Thymus (tissue), 11 donors: ENCODE data around the gene EML6. TPM values are rescaled to one million over a fixed set of nuclear protein-coding genes. Genes with fewer than 3 reads are reported as not detected.
"Not testable (repeated sequence)": the region's sequence is repeated elsewhere in the genome, so short reads cannot be mapped to it uniquely, and the experiment has no call there.

Experiments used
- DNase-seq, 9 donors: peaks; one replicate each; pipeline ENCODE4 v3.0.0-alpha.2; 2013; ENCODE audit warnings: low spot score in 9 of 9, low read depth in 6 of 9, missing footprints in 1 of 9
- H3K27ac ChIP-seq, 2 donors: one replicate each; pipeline ENCODE4 v1.5.1; 2013; ENCODE audit warnings: control low read depth in 1 of 2, low read depth in 1 of 2, low read length in 1 of 2, mild to moderate bottlenecking in 1 of 2, moderate library complexity in 1 of 2
- H3K27me3 ChIP-seq, 2 donors: one replicate each; pipeline ENCODE4 v1.5.1; 2013; ENCODE audit warnings: low read length in 1 of 2; ENCODE audit not compliant: control insufficient read depth in 2 of 2, insufficient read depth in 1 of 2
- H3K36me3 ChIP-seq, 2 donors: one replicate each; pipeline ENCODE4 v1.5.1; 2013; ENCODE audit warnings: low read length in 1 of 2, mild to moderate bottlenecking in 1 of 2, moderate library complexity in 1 of 2; ENCODE audit not compliant: control insufficient read depth in 2 of 2, insufficient read depth in 2 of 2
- H3K4me1 ChIP-seq, 2 donors: one replicate each; pipeline ENCODE4 v1.5.1; 2013; ENCODE audit warnings: low read length in 2 of 2; ENCODE audit not compliant: control insufficient read depth in 2 of 2, insufficient read depth in 2 of 2
- H3K4me3 ChIP-seq, 2 donors: one replicate each; pipeline ENCODE4 v1.5.1; 2013; ENCODE audit warnings: low read length in 2 of 2, control low read depth in 1 of 2, mild to moderate bottlenecking in 1 of 2
- H3K9me3 ChIP-seq, 2 donors: one replicate each; pipeline ENCODE4 v1.5.1; 2013; ENCODE audit warnings: low read length in 1 of 2, mild to moderate bottlenecking in 1 of 2; ENCODE audit not compliant: control insufficient read depth in 2 of 2, insufficient read depth in 1 of 2
- WGBS: extraction: QIAGEN DNeasy Blood & Tissue Kit; methylation state at CpG from one replicate; pipeline ENCODE4 v1.1.7; 2013; 5-methylcytosine and 5-hydroxymethylcytosine counted together
- polyA plus RNA-seq: library from polyadenylated mRNA; stranded (reverse); fragments of 200-250 nt; gene quantifications from one replicate; pipeline ENCODE4 v1.2.3, GENCODE V29; 2013
- total RNA-seq: library from RNA; stranded (reverse); fragments of 120-200 nt; gene quantifications from one replicate; pipeline ENCODE4 v1.2.4, GENCODE V29; 2013
- donor health status: healthy.

Gene EML6
- total and polyA plus RNA-seq, 2 donors, result 1.2 to 3.4 TPM

DNA sequence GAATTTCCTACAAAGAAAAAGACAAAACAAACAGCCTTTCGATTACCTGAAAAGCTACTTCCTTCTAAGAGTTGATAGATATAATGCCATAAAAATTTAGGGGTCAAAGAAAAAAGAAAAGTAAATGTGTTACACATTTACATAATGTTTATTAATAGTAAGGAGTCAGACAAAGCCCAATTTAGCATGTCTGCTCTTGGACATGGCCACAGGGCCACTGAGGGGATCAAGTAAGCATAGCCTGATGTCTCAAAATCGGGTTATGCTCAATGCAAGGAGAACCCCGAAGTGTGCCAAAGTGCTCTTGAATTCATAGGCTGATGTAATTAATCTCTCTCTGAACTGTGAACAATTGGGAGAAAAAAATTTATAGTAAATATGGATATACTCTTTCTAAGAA lies 265.1 kb downstream of the EML6 start:
- DNase-seq, result no peak
- peaks cover 3 to 17% of the 10 kb centered on the region in 2 donors for H3K36me3 ChIP-seq
- WGBS, result 95% methylated on average over 3 of the region's 3 CpGs
- no peaks in the 10 kb centered on the region for H3K9me3 ChIP-seq
- H3K4me1 ChIP-seq, result no peaks in the 10 kb centered on the region
- no peaks in the 10 kb centered on the region for H3K27me3 ChIP-seq
- H3K4me3 ChIP-seq, result no peak overlapping the region
- H3K27ac ChIP-seq, result no peak overlapping the region

DNA sequence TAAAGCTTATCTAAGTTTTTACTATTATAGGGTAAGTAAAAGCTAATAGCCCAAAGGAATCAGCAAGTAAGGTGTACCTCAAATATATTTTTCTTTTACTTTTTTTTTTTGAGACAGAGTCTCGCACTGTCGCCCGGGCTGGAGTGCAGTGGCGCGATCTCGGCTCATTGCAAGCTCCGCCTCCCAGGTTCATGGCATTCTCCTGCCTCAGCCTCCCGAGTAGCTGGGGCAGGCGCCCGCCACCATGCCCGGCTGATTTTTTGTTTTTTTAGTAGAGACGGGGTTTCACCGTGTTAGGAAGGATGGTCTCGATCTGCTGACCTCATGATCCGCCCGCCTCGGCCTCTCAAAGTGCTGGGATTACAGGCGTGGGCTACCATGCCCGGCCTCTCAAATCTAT lies 267.2 kb downstream of the EML6 start:
- not testable (repeated sequence) for H3K9me3 ChIP-seq, H3K4me1 ChIP-seq, H3K4me3 ChIP-seq, H3K36me3 ChIP-seq, H3K27ac ChIP-seq, H3K27me3 ChIP-seq, DNase-seq
- 97% methylated on average over 19 of the region's 19 CpGs for WGBS

DNA sequence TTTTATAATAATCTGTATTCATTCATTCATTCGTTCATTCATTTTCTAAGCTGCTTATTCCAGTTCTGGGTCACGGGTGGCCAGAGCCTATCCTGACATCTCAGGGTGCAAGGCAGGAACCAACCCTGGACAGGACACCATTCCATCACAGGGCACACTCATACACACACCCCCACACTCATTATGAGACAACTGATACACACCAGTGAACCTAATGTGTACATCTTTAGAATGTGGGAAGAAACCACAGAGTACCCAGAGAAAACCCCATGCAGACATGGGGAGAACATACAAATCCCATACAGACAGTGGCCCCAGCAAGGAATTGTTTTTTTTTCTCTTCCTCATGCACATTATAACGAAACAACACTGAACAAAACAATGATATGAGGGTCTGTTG lies 272.1 kb downstream of the EML6 start:
- WGBS, result 95% methylated on average over 3 of the region's 3 CpGs
- peaks cover 2 to 10% of the 10 kb centered on the region in 2 donors for H3K4me1 ChIP-seq
- no peaks in the 10 kb centered on the region for H3K9me3 ChIP-seq

DNA sequence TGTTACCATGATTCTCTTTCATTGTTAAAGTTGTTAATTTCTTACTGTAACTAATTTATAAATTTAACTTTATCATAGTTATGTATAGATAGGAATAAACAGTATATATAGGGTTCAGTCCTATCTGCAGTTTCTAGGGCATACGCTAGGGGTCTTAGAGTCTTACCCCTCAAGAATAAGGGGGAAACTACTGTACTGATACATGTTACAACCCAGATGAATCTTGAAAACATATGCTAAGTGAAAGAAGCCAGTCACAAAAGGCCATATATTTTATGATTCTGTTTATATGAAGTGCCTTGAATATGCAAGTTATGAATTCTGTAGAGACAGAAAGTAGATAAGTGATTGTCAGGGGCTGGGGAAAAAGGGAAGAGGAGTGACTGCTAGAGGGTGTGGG lies 274.4 kb downstream of the EML6 start:
- WGBS, result 98% methylated on average over 1 of the region's 1 CpG
- Histone ChIP-seq H3K4me3 (no peak overlapping the region), H3K27ac (no peak overlapping the region), H3K4me1 (peaks cover 2 to 10% of the 10 kb centered on the region in 2 donors), H3K9me3 (no peaks in the 10 kb centered on the region), H3K27me3 (no peaks in the 10 kb centered on the region), H3K36me3 (no peaks in the 10 kb centered on the region)
- DNase-seq, result no peak

More for the DNA sequence above, 272.1 kb downstream of the EML6 start:
- no peak for DNase-seq
- no peaks in the 10 kb centered on the region for H3K27me3 ChIP-seq
- peak overlapping the region in 1 of 2 donors; percentile 31 for H3K27ac ChIP-seq
- H3K36me3 ChIP-seq, result no peaks in the 10 kb centered on the region
- H3K4me3 ChIP-seq, result no peak overlapping the region

DNA sequence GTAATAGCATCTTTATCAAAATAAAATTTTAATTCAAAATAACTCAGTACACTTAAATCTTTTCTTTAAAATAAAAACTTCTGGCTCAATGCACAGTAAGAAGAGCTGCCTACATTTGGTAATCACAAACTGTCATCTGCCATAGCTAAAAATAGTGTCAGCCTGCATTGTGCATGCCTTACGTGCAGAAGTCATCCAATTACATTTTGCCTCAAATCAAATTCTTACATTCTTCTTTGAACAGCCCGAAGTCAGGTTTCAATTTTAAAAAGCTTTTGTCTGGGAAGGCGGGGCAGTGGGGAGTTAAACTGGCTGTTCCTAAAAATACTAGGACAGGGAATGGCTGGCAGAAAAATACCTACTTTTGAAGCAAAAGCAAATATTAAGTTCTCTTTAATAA lies 275.7 kb downstream of the EML6 start:
- H3K4me1 ChIP-seq, result peaks cover 2 to 10% of the 10 kb centered on the region in 2 donors
- WGBS, result 14% methylated on average over 3 of the region's 3 CpGs
- peak overlapping the region; percentile 52 to 78 for H3K27ac ChIP-seq
- peak in 8 of 9 donors; percentile 36 to 79 (median 58) for DNase-seq
- H3K9me3 ChIP-seq, result no peaks in the 10 kb centered on the region
- H3K4me3 ChIP-seq, result peak overlapping the region; percentile 11 to 14
- H3K27me3 ChIP-seq, result no peaks in the 10 kb centered on the region
- no peaks in the 10 kb centered on the region for H3K36me3 ChIP-seq

DNA sequence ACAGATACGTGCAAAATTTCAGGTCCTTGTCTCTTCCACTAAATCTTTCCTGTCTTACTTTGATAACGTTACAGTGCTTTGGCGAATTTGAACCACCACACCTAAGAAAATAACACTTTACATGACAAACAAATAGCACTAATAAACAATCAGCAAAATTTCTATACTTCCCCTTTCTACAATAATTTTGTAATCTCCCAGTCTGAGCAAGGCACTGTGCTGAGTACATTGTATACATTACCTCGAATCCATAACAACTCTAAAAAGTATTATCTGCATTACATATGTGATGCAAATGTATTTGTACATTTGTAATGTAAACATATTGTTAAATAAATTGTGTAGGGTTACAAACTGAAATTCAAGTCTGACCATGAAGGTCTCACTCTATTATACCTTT lies 276.9 kb downstream of the EML6 start:
- no peak overlapping the region for H3K4me3 ChIP-seq
- H3K36me3 ChIP-seq, result no peaks in the 10 kb centered on the region
- H3K27ac ChIP-seq, result no peak overlapping the region
- DNase-seq, result no peak
- WGBS, result 79% methylated on average over 4 of the region's 4 CpGs
- peaks cover 2 to 10% of the 10 kb centered on the region in 2 donors for H3K4me1 ChIP-seq
- H3K27me3 ChIP-seq, result no peaks in the 10 kb centered on the region
- H3K9me3 ChIP-seq, result no peaks in the 10 kb centered on the region

DNA sequence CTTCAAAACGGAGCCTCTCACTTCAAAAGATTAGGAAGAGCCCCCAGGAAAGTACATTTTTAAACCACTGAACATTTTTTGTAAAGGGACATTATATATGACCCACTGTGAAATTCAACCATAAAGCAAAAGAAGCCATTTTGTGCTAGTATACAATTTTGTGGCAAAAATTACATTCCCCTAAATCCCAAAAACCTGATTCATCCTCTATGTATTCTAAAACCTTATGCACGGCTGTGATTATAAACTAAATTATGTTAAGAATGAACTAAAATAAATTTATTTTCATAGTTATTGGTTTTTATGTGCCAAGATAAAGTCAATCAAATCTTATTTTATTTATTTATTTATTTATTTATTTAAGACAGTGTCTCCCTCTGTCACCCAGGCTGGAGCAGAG lies 278.3 kb downstream of the EML6 start:
- Histone ChIP-seq H3K4me1 (peaks cover 4 to 11% of the 10 kb centered on the region in 2 donors), H3K36me3 (no peaks in the 10 kb centered on the region), H3K27me3 (no peaks in the 10 kb centered on the region), H3K27ac (no peak overlapping the region), H3K4me3 (no peak overlapping the region), H3K9me3 (no peaks in the 10 kb centered on the region)
- 74% methylated on average over 2 of the region's 2 CpGs for WGBS
- no peak for DNase-seq

DNA sequence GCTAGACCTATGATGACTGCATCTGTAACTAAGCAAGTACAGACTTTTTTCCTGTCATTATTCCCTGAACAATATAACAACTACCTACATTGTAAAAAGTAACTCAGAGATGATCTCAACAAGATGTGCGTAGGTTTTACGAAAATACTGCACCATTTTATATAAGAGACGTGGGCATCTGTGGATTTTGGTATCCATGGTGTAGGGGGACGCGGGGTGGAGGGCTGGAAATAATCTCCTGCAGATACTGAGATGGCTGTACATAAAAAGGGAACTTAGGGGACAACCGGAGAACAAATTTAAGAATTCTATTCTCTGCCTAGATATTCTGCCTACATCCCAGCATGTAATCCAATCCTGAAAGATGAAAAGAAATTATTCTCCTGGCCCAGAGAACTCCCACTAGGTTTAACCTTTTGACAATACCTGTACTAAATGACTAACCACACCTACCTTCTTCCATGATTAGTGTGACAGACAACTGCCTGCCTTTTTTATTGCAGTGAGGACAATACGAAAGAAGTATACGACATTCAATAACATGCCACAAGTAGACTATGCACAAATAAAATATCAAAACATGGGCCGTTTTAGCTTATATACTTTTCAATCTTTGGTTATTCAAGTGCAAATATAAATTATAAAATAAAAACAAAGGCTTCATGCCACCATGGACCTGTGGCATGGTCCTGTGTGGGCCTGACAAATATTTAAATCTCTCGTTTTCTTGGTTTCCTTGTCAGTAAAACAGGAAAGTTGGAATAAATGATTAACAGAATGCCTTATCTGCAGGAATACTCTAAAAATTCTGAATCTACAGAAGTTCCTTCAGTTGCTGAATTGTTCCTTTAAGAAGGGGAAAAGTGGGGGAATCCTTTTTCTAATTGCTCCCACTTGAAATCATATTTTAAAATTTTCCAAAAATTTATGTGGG lies 280.5 kb downstream of the EML6 start:
- no peak for DNase-seq
- H3K27me3 ChIP-seq, result no peaks in the 10 kb centered on the region
- peaks cover 9% of the 10 kb centered on the region in 2 donors for H3K4me1 ChIP-seq
- H3K36me3 ChIP-seq, result no peaks in the 10 kb centered on the region
- H3K9me3 ChIP-seq, result no peaks in the 10 kb centered on the region
- no peak overlapping the region for H3K4me3 ChIP-seq
- H3K27ac ChIP-seq, result no peak overlapping the region
- WGBS, result 98% methylated on average over 10 of the region's 10 CpGs

DNA sequence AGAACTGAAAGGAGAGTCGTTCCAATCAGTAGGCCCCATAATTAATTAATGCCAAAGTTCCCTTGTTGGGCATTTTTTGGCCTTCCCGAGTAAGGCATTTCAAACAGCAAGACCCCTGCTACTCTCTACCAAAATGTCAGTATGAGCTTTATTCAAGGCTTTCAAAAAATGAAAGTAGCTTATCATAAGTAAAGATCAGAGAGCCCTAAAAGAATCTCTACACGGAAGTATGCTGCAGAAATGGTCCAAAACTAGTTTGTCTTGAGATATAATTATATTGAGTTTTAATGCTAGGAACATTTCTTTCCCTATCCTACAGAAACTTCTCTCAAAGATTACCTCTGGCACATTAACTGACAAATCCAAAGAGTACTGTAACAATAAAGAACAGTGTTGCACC lies 282.8 kb downstream of the EML6 start:
- H3K27me3 ChIP-seq, result no peaks in the 10 kb centered on the region
- H3K4me3 ChIP-seq, result no peak overlapping the region
- peaks cover 9 to 11% of the 10 kb centered on the region in 2 donors for H3K4me1 ChIP-seq
- H3K36me3 ChIP-seq, result no peaks in the 10 kb centered on the region
- H3K27ac ChIP-seq, result peak overlapping the region in 1 of 2 donors; percentile 39
- 46% methylated on average over 3 of the region's 3 CpGs for WGBS
- DNase-seq, result peak in 1 of 9 donors; percentile 56
- H3K9me3 ChIP-seq, result no peaks in the 10 kb centered on the region
